GM23338 (cell line): Measurements from ENCODE around the gene PSMD5. TPM values are rescaled to one million over a fixed set of nuclear protein-coding genes. Genes with fewer than 3 reads are reported as not detected.

Experiments
- ATAC-seq: fragments of 200-7000 bp; cut with Tn5 transposase; 3 replicates; pipeline ENCODE4 v1.9.1; 2020
- DNase-seq: peaks from one replicate; pipeline ENCODE4 v3.0.0-alpha.2; 2015; ENCODE audit warnings: low spot score
- H2AFZ ChIP-seq: fragments of 200-600 bp; sonication (generic); 2 replicates; pipeline ENCODE4 v1.8.0; 2016; ENCODE audit warnings: antibody characterized with exemption, mild to moderate bottlenecking, moderate library complexity
- H3F3A ChIP-seq: fragments of 200-600 bp; sonication (generic); replicated peaks from 2 replicates; pipeline ENCODE4 v1.8.0; 2017; ENCODE audit warnings: antibody characterized with exemption, mixed run types, low read depth
- H3K27ac ChIP-seq: fragments of 200-600 bp; sonication (generic); 2 replicates; pipeline ENCODE4 v1.6.1; 2016; ENCODE audit warnings: low read depth
- H3K27me3 ChIP-seq: fragments of 200-600 bp; sonication (generic); 2 replicates; pipeline ENCODE4 v1.8.0; 2016; ENCODE audit warnings: mild to moderate bottlenecking, mixed run types, moderate library complexity; ENCODE audit not compliant: insufficient read depth
- H3K36me3 ChIP-seq: fragments of 200-600 bp; sonication (generic); 2 replicates; pipeline ENCODE4 v1.8.0; 2016; ENCODE audit warnings: mild to moderate bottlenecking; ENCODE audit not compliant: insufficient read depth
- H3K4me1 ChIP-seq: fragments of 200-600 bp; sonication (generic); 2 replicates; pipeline ENCODE4 v1.8.0; 2016; ENCODE audit warnings: mild to moderate bottlenecking, moderate library complexity; ENCODE audit not compliant: insufficient read depth
- H3K4me2 ChIP-seq: fragments of 200-600 bp; sonication (generic); 2 replicates; pipeline ENCODE4 v1.7.1; 2017; ENCODE audit warnings: mixed run types
- H3K4me3 ChIP-seq: fragments of 200-600 bp; sonication (generic); 2 replicates; pipeline ENCODE4 v1.6.1; 2016; ENCODE audit warnings: mixed run types
- H3K79me2 ChIP-seq: fragments of 200-600 bp; sonication (generic); replicated peaks from 2 replicates; pipeline ENCODE4 v1.8.0; 2017; ENCODE audit warnings: mild to moderate bottlenecking; ENCODE audit not compliant: insufficient read depth
- H3K9me2 ChIP-seq: fragments of 200-600 bp; sonication (generic); 2 replicates; pipeline ENCODE4 v1.8.0; 2017; ENCODE audit not compliant: insufficient read depth
- H4K20me1 ChIP-seq: fragments of 200-600 bp; sonication (generic); replicated peaks from 2 replicates; pipeline ENCODE4 v1.8.0; 2017; ENCODE audit warnings: mild to moderate bottlenecking; ENCODE audit not compliant: insufficient read depth
- H3K27ac Mint-ChIP-seq: 2 replicates; pipeline ENCODE4 v1.8.0; 2020; ENCODE audit warnings: inconsistent platforms, mild to moderate bottlenecking, moderate library complexity, mixed read lengths
- H3K27me3 Mint-ChIP-seq: 3 replicates; pipeline ENCODE4 v1.8.0; 2022; ENCODE audit warnings: low read depth, mild to moderate bottlenecking, moderate library complexity, mixed read lengths, inconsistent platforms; ENCODE audit not compliant: insufficient read depth, poor library complexity
- H3K36me3 Mint-ChIP-seq: 3 replicates; pipeline ENCODE4 v1.8.0; 2021; ENCODE audit warnings: low read depth, mild to moderate bottlenecking, inconsistent platforms, moderate library complexity, mixed read lengths
- H3K4me1 Mint-ChIP-seq: 3 replicates; pipeline ENCODE4 v1.8.0; 2020; ENCODE audit warnings: mild to moderate bottlenecking, inconsistent platforms, mixed read lengths
- H3K4me3 Mint-ChIP-seq: 3 replicates; pipeline ENCODE4 v1.8.0; 2021; ENCODE audit warnings: moderate library complexity, mild to moderate bottlenecking, inconsistent platforms, mixed read lengths
- H3K9me3 Mint-ChIP-seq: 3 replicates; pipeline ENCODE4 v1.8.0; 2020; ENCODE audit warnings: moderate library complexity, mild to moderate bottlenecking, inconsistent platforms, mixed read lengths
- CREB1 ChIP-seq: fragments of 250-450 bp; sonication (Bioruptor Pico); IDR thresholded peaks from 2 replicates; pipeline ENCODE4 v1.5.0; 2020; ENCODE audit warnings: low read depth, mild to moderate bottlenecking, moderate library complexity
- CTCF ChIP-seq, 2 experiments: fragments of 200-600 bp in 1 of 2; sonication (generic) in 1 of 2; conservative IDR thresholded peaks; 2 replicates each; pipeline versions ENCODE4 v1.5.1 to v1.6.1; 2016 to 2017; ENCODE audit warnings: antibody characterized with exemption in 2 of 2, low read depth in 2 of 2, mild to moderate bottlenecking in 2 of 2, moderate library complexity in 1 of 2
- ETS1 ChIP-seq: IDR thresholded peaks from 2 replicates; pipeline ENCODE4 v1.6.1; 2016; ENCODE audit warnings: antibody characterized with exemption
- EZH2 ChIP-seq: fragments of 200-600 bp; sonication (generic); IDR thresholded peaks from one replicate; pipeline ENCODE4 v1.8.0; 2017; ENCODE audit warnings: antibody characterized with exemption, mild to moderate bottlenecking, low read depth; ENCODE audit not compliant: unreplicated experiment
- EZH2phosphoT487 ChIP-seq: fragments of 200-600 bp; sonication (generic); IDR thresholded peaks from one replicate; pipeline ENCODE4 v1.8.1; 2018; ENCODE audit warnings: antibody characterized with exemption; ENCODE audit not compliant: unreplicated experiment
- JUNB ChIP-seq: IDR thresholded peaks from one replicate; pipeline ENCODE4 v1.6.1; 2016; ENCODE audit warnings: antibody characterized with exemption; ENCODE audit not compliant: unreplicated experiment
- NANOG ChIP-seq: IDR thresholded peaks from 2 replicates; pipeline ENCODE4 v1.6.1; 2016; ENCODE audit warnings: antibody characterized with exemption, borderline replicate concordance
- POLR2AphosphoS5 ChIP-seq: IDR thresholded peaks from 2 replicates; pipeline ENCODE4 v1.6.1; 2016; ENCODE audit warnings: antibody characterized with exemption, low read depth
- REST ChIP-seq: IDR thresholded peaks from one replicate; pipeline ENCODE4 v1.6.1; 2018; ENCODE audit warnings: antibody characterized with exemption; ENCODE audit not compliant: unreplicated experiment
- STAT1 ChIP-seq: IDR thresholded peaks from one replicate; pipeline ENCODE4 v1.6.1; 2016; ENCODE audit warnings: antibody characterized with exemption; ENCODE audit not compliant: unreplicated experiment
- ZNF114 ChIP-seq: fragments of 250-450 bp; sonication (Bioruptor Pico); IDR thresholded peaks from 2 replicates; pipeline ENCODE4 v1.5.0; 2020; ENCODE audit warnings: mild to moderate bottlenecking, moderate library complexity
- ZNF331 ChIP-seq: fragments of 250-450 bp; sonication (Bioruptor Pico); IDR thresholded peaks from 2 replicates; pipeline ENCODE4 v1.5.0; 2020; ENCODE audit warnings: low read depth, mild to moderate bottlenecking, moderate library complexity
- ZNF462 ChIP-seq: fragments of 250-450 bp; sonication (Bioruptor Pico); IDR thresholded peaks from 2 replicates; pipeline ENCODE4 v1.5.0; 2020; ENCODE audit warnings: mild to moderate bottlenecking, moderate library complexity
- polyA plus RNA-seq: library from polyadenylated mRNA; unstranded; fragments of >200 nt; fragmentation: Nextera tagmentation; extraction: Ambion mirVana; gene quantifications from 2 replicates; pipeline ENCODE4 v1.2.1, GENCODE V29; 2016
- total RNA-seq: library from RNA; depleted of rRNA; stranded (reverse); fragments of >200 nt; shearing (Covaris generic); gene quantifications from 2 replicates; pipeline ENCODE4 v1.2.3, GENCODE V29; 2014

Gene PSMD5
- total and polyA plus RNA-seq, 2 experiments from 2014 or later: 23.9 to 40.5 TPM

- H3K4me2 ChIP-seq: no peak overlapping the region
- peaks cover 9% of the 10 kb centered on the region; the same call in 1 of the 2 replicates for H4K20me1 ChIP-seq
- peaks cover 2% of the 10 kb centered on the region for H3K27me3 Mint-ChIP-seq
- no peaks in the 10 kb centered on the region for H3K4me1 Mint-ChIP-seq
- no peaks in the 10 kb centered on the region for H3K27me3 ChIP-seq
- TF ChIP-seq ZNF114 (CRISPR knock-in tag): no peak
- no peak for TF ChIP-seq NANOG
- TF ChIP-seq JUNB: no peak
- no peak for TF ChIP-seq ZNF462
- TF ChIP-seq POLR2AphosphoS5: no peak
- no peak for TF ChIP-seq REST
- no peak for TF ChIP-seq CREB1 (CRISPR knock-in tag)
- TF ChIP-seq ETS1: no peak
- no peak for TF ChIP-seq STAT1
- TF ChIP-seq CTCF (conservative IDR thresholded peaks at IDR 0.05; ENCODE audit: low read depth in 2 of 2): no peak
- no peak for TF ChIP-seq EZH2phosphoT487
- no peak for TF ChIP-seq ZNF331 (CRISPR knock-in tag)
- no peak for TF ChIP-seq EZH2
- H3K9me2 ChIP-seq: no peaks in the 10 kb centered on the region
- no peak for DNase-seq
- H3K36me3 Mint-ChIP-seq: peaks cover 40% of the 10 kb centered on the region
- no peak overlapping the region for H3K27ac Mint-ChIP-seq
- H3K9me3 Mint-ChIP-seq: no peaks in the 10 kb centered on the region
- H3K4me3 ChIP-seq: no peak overlapping the region
- H3K4me1 ChIP-seq: no peaks in the 10 kb centered on the region
- ATAC-seq: no peak
- no peak overlapping the region for H2AFZ ChIP-seq
- peaks cover 28% of the 10 kb centered on the region for H3K36me3 ChIP-seq
- H3F3A ChIP-seq: no peaks in the 10 kb centered on the region; the same call in 1 of the 2 replicates
- H3K4me3 Mint-ChIP-seq: no peak overlapping the region
- H3K27ac ChIP-seq: no peak overlapping the region
- H3K79me2 ChIP-seq: peaks cover 37% of the 10 kb centered on the region
Observed at GRCh38 chr9:120777229-120777628, 65.5 kb downstream of the PSMD5 start.
